GM19099 (cell line): ENCODE data around the gene SEPTIN5.

Experiments
- POLR2A ChIP-seq: IDR thresholded peaks from 3 replicates; pipeline ENCODE4 v1.6.1; 2011; ENCODE audit warnings: low read depth; ENCODE audit not compliant: insufficient read length; ENCODE audit errors: extremely low read depth

SEPTIN5 gene

DNA sequence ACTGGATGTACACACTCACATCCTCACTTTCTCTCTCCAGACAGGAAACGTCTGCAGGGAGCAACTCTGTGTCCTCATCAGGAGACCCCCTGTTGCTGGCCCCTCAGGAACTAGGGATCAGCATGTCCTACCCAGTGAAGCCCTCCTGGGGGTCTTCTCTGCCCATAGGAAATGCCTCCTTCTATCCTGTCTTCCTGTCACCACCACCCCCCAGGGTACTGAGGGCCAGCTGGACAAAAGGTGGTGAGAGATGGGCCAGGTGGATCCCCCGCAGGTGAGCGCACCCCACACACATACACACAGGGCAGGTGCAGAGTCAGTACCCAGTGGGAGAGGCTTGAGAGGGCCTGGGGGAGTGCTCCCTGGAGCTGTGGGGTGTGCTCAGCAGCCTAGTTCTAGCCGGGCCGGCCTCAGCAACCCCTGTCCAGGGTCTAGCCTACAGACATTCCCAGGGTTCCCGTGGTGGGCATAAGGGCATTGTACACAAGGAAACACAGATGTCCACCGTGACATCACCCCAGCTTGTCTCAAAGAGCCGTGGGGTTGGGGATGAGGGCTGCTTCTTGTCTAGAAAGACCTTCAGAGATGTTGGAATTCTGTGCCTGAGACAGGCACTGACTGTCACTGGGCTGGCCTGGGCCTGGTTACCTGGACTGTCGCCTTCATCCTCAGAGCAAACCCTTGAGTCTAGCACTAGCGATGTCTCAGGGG lies 18.3 kb downstream of the SEPTIN5 start:
- no peak for TF ChIP-seq POLR2A

DNA sequence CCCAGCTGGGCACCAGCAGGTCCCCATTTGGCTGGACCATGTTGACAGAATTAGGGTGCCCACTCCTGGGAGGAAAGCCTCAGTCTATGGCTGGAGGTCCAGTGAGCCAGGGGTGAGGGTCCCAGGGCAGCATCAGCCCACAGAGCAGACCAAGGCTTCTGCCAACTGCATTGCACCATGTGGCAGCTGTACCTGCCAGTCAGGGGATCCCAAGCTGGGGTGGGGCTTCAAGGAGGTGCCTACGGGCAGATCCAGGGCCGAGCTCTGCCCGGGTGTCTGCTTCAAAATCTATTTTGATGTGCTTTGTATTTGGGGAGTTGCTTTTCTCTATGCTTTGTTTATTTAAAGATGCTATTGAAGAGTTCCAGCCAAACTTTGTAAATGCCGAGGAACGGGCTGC lies 19.5 kb downstream of the SEPTIN5 start:
- TF ChIP-seq POLR2A: no peak

DNA sequence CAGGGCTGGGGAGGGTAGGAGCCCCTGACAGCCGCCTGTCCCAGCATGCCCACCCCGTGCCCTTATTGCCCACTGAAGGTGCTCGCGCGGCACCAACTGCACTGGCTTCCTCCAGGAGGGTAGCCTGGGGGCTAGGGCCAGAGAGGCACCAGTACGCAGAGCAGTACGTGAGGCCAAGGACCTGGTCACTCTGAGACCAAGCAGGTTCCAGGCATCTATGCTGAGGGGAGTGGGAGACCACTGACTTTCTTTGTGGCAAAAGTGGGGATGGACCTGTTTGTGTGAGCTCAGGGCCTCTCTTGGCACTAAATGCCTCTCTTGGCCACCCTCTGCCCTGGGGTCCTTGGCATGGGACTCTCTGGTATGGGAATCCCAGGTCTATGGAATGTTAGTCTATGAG lies 19.9 kb downstream of the SEPTIN5 start:
- TF ChIP-seq POLR2A: no peak

- TF ChIP-seq POLR2A: no peak
Measured at GRCh38 chr22:19734837-19735382, 20.6 kb downstream of the SEPTIN5 start.

GRCh38 chr22:19735665-19736510 lies 21.6 kb downstream of the SEPTIN5 start:
- no peak for TF ChIP-seq POLR2A

GRCh38 chr22:19737846-19738663 lies 23.8 kb downstream of the SEPTIN5 start:
- no peak for TF ChIP-seq POLR2A

- no peak for TF ChIP-seq POLR2A
Measured at GRCh38 chr22:19738664-19739447, 24.6 kb downstream of the SEPTIN5 start.

DNA sequence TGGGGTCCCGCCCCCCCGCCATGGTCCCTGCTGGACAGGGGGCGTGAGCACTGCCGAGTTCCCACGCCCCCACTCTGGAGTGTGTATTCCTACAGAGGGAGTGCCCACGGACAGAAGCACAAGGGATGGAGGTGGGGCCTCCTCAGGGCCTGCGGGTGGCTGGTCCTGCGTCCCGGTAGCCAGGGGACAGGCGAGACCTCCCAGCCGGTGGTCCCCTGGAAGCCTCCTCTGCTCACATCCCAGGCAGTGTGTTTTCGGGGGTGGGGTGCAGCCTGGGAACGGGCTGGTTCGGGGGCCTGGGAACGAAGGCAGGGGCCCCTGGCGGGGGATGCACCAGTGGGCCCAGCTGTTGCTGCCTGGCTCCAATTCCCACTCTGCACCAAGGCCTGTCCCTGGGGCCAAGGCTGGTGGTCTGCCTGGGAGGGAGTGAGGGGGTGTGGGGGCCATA lies 25.2 kb downstream of the SEPTIN5 start:
- no peak for TF ChIP-seq POLR2A

DNA sequence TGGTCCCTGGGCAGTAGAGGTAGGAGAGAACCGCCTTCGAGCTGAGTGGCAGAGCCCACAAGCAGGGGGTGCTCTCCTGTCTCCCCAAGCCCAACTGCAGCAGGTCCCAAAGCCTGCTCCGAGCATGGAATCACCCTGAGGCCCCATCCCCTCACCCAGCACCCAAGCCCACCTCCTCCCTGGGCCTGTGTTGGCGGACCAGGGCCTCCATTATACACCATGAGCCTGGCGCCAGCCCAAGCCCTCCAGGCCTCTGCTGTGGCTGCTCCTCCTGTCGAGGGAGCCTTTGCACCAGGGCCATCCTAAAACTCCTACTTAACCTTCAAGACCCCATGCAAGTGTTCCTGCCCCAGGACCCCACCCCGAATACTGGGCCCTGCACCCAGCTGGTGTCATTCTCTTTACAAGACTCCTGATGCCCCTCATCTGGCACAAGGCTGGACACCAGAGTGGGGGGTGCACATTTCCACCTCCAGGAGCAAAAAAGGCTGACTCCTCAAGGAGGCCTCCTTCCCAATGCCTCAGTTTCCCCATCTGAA lies 25.7 kb downstream of the SEPTIN5 start:
- TF ChIP-seq POLR2A: no peak

DNA sequence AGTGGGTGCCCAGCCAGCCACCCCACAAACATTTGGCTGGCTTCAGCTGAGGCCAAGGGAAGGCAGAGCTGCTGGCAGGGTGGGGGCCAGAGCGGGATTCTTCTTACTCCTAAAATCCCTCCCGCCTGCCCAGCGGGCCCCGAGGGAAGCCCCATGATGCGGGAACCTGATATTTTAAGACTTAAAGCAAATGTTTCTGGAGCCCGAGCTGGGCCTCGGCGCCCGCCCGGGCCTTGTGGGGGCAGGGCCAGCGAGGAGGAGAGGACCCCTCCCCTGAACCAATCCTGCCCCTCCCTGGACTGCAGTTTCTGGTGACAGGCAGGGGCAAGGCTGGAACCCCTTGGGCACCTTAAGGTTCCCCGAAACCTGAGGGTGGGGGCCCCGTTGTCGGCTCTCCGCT lies 26.3 kb downstream of the SEPTIN5 start:
- TF ChIP-seq POLR2A: no peak

DNA sequence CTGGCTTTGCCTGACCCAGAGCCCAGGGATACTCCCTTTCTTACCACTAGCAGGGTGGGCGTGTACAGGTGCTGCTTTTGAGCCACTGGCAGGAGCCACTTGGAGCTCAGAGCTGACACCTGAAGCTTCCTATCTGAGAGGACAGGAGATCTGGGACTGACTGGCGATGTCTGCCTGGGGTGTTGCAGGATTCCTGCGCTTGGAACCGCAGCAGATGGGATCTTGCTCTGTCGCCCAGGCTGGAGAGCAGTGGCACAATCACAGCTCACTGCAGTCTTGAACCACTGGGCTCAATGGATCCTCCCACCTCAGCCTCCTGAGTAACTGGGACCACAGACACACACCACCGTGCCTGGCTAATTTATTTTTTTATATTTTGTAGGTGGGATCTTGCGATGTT lies 26.8 kb downstream of the SEPTIN5 start:
- no peak for TF ChIP-seq POLR2A

GRCh38 chr22:19742160-19743066 lies 28.1 kb downstream of the SEPTIN5 start:
- no peak for TF ChIP-seq POLR2A

DNA sequence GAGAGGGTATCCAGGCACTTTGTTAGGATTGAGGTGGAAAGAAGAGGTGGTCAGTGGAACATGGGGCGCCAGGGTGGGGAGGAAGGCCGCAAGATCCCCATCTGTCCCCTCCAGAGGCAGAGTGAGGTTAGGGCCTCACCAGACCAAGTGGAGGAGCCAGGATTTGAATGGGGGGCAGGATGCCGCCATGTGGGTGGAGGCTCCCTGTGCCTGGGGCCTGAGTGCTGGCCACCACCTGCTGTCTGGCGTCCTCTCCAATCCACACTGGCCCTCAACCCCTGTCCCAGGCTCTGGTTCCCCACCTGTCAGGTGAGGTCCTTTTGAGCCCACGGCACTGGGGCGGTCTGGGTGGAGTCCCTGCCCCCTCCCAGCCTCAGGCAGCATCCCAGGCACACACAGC lies 28.8 kb downstream of the SEPTIN5 start:
- TF ChIP-seq POLR2A: no peak

DNA sequence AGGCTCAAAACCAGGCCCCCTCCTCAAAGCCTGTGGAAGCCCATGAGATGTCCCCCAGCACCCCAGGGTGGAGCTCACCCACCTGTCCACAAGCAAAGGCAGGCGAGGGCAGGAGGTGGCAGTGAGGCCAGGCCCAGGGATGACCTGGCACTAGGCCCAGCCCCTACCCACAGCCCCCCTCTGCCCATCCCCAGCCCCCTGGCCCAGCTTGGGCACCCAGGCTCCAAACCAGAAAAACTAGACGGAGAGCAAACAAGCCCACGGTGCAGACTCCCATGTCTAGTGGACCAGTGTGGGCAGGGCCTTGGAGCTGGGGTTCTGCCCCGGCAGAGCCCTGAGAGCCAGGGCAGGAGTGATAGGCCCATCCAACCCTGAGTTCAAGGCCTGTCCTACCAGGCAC lies 29.3 kb downstream of the SEPTIN5 start:
- no peak for TF ChIP-seq POLR2A
